Eye (tissue), 1 donor: ENCODE measurements around the gene MAB21L4.

Experiments used
- DNase-seq: peaks from one replicate; pipeline ENCODE4 v3.0.0-alpha.2; 2015

The MAB21L4 gene

GRCh38 chr2:240892925-240893324 is 3.0 kb downstream of the MAB21L4 start:
- DNase-seq, result no peak

DNA sequence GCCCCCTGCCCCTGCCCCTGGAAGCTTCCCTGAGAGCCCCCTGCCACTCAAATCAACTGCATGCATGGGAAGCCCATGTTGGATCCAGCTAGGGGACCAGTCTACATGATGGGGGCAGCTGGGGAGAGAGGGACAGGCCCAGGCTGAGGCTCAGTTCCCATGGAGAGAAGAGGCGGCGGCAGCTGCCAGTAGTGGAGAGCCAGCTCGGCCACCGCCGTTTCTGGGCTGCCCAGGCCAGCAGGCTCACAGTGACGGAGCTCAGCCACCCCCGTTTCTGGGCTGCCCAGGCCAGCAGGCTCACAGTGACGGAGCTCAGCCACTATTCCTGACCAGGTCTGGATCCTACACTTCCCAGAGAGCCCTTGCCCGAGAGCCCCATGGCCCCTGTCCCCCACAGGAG is 3.6 kb downstream of the MAB21L4 start:
- DNase-seq, result no peak

DNA sequence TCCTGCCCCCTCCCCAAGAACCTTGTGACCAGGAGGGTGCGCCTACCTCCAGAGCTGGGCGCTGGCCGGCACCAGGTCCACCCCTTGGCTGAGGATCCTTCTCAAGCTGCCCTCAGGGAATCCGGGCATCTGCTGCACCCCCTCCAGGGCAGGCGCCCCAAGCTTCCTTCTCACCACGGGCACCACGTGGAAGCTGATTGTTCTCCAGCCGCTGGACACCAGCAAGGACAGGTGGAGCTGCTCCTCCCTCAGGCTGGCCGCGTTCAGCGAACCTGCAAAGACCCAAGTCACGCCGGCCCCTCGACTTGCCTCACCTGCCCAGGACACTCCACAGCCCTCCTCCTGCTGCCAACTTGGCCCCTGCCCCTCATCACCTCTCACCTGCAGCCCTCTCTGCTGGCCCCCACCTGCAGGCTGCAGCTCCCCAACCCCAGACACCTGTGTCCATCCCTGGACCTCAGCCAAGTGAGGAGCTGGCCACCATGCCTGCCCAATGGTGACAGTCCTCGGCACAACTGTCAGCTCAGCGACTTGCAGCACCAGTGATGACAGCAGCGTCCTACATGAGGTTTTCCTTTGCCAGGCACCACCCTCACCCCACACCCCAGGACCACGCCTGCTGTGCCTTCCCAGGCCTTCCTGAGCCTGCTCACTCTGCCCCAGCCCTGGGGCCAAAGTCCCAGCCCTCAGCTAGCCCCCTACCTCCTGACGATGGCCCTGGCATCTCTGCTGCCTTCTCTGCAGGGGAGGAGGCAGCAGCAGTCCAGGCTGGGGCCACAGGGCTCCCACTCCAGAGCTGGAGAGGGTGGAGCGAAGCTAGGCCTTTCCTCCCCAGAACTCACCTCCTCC is 4.2 kb downstream of the MAB21L4 start:
- DNase-seq, result no peak

GRCh38 chr2:240890691-240891090 is 5.3 kb downstream of the MAB21L4 start:
- DNase-seq, result no peak

DNA sequence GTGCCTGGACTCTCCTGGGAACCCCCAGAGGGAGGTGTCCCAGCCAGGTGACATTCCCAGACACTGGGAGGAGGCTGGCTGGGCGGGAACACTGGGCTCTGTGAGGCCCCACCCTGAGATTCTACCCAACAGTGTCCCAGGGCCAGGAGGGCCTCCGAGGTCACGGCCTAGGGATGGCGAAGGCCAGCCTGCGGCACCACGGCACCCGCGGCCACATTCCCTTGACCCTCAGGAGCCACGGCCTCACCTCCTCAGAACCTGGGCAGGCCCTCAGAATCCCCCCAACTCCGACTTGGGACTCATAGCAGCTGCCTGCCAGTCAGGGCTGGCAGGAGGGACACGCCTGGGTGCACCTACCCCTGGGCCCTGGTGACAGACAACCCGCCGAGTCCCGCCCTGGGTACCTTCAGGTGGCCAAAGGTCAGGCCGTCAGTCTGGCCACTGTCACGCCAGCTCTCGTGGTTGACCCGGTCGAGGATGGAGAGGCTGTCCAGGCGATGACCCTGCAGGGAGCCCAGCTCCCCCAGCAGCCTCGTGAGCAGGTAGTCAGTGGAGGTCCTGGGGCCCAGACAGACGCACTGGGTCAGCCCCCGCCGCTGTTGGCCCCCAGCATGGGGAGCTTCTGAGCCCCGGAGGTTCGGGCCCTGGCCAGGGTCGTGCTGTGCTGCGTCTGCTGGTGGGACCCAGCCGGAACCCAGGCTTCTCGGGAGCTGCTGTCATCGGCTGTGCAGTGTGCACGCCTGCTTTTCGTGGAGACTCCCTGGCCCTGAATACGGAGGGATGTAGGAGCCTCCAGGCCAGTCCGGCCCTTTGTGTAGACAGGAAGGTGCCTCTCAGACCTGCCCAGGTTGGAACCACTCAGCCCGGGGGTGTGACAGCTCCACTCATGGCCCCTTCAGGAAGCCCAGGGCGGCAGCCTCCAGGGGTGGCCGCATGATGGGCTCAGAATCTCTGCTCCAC is 6.1 kb downstream of the MAB21L4 start:
- DNase-seq, result no peak

- no peak for DNase-seq
Observed at GRCh38 chr2:240888890-240889573, 6.9 kb downstream of the MAB21L4 start.

GRCh38 chr2:240888130-240888889 is 7.6 kb downstream of the MAB21L4 start:
- DNase-seq, result no peak

DNA sequence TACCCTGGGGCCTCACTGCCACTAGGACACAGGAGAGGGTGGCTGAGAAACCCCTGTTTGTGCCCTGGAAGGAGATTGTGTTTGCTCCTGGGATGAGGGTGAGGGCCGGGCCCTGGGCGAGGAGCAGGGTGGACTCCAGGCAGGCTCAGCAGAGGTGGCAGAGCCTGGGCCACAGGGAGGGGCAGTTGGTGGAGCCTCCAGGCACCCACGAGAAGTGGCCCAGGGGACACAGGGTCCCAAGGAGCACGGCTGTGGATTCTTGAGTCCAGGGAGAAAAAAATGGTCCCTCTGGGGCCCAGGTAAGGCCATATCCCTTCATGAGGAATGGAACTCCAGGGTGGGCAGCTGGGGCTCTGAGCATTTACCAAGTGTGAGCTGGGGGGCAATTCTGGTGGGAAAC is 8.3 kb downstream of the MAB21L4 start:
- DNase-seq, result no peak

- DNase-seq, result no peak
Observed at GRCh38 chr2:240886678-240887609, 9.0 kb downstream of the MAB21L4 start.

DNA sequence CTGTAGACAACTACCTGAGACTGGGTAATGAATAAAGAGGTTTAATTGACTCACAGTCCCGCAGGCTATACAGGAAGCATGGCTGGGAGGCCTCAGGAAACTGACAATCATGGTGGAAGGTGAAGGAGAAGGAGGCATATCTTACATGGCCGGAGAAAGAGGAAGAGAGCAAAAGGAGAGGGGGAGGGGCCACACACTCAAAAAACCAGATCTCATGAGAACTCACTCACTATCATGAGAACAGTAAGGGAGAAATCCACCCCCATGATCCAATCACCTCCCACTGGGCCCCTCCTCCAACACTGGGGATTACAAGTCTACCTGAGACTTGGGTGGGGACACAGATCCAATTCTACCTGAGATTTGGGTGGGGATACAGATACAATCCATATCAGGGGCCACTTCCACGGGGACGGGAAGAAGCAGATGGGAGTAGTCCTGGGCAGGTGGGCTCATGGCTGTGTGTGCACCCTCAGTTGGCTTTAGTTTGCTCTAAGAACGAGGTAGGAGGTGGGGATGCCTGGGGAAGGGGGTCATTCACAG is 9.9 kb downstream of the MAB21L4 start:
- no peak for DNase-seq

DNA sequence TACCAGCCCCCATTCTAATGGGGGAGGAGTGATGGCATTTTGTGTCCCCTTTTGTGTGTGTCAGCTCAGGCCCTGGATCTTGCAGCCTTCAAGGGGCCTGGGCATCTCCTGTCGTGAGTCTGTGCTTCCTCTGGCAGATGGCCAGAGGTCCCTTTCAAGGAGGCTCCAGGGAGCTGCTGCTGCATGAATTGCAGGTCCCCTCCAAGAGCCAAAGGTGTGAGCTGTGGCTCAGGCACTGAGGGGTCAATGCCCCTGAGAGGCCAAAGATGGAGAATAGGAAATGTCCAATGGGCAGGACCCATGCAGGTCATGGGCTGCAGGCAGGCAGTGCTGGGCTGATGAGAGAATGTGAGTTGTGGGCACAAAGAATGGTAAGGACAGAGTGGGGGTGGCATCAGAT is 10.4 kb downstream of the MAB21L4 start:
- no peak for DNase-seq

DNA sequence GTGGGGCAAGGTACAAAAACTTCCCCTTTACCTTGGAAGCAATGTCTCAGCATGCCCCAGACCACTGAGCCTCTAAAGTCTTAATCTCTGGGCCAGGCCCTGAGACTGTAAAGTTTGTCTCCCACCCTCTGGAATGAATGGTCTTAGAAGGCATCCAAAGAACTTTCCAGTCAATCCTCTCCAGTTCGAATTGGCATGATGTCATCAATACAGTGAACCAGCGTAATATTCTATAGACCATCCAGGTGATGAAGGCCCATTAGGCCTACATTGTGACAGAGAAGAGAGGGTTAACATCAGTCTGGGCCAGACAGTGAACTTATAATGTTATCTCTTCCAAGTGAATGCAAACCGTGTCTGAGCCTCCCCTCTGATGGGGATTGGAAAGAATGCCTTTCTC is 11.2 kb downstream of the MAB21L4 start:
- DNase-seq, result no peak

GRCh38 chr2:240884221-240884620 is 11.7 kb downstream of the MAB21L4 start:
- no peak for DNase-seq

DNA sequence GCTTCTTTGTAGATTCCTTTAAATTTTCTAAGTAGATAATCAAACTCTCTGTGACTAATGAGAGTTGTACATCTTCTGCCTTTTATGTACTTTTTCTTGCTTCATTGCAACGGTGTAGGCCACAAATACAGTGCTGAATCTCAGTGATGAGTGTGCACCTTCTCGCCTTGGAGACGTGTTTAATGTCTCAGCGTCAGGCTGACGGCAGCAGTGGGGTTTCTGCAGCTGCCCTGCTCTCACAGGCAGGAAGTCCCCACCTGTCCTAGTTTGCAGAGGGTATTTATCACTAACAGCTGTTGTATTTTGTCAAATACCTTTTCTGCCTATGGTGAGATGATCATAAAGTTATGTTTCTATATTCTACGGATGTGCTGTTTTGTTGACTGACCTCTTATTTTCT is 14.0 kb downstream of the MAB21L4 start:
- no peak for DNase-seq

DNA sequence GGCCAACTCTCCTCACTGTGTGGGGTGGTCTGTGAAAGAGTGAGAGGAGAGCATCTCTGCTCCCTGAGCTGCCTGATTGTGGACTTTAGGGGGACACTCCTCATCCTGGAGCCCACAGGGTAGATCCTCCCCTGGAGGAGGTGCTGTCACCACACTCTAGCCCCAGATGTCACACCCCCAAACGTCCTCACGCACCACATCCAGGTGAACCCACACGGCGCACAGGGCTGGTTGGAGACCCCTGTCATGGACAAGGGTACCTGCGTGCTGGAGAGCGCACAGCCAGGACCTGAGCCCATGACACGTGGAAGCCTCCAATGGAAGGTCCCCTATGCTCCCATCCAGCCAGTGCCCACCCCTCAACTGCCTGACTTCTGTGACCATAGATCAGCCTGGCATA is 16.9 kb downstream of the MAB21L4 start:
- DNase-seq, result no peak

DNA sequence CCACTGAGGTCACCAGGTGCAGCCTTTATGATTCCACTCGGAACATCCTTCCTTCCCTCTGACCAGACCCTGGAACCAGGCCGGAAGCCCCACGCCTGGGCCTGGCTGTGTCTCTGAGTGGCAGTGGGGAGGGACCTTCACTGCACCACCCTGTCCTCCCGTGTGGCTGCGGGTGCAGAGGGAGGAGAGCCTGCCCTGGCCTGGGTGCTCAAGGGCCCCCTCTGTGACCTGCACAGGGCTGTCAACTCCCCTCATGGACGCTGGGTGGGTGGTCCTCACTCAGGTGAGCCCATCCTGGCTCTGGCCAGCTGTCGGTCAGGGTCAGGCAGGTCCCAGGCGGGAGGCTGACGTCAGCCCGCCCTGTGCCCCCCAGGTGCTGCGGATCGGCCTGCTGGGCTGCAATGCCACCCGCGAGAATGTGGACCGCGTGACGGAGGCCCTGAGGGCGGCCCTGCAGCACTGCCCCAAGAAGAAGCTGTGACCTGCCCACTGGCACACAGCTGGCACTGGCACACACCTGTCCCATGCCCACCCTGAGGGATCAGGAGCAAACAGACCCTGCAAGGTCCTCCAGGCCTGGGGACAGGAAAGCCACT is 17.5 kb downstream of the MAB21L4 start:
- no peak for DNase-seq

DNA sequence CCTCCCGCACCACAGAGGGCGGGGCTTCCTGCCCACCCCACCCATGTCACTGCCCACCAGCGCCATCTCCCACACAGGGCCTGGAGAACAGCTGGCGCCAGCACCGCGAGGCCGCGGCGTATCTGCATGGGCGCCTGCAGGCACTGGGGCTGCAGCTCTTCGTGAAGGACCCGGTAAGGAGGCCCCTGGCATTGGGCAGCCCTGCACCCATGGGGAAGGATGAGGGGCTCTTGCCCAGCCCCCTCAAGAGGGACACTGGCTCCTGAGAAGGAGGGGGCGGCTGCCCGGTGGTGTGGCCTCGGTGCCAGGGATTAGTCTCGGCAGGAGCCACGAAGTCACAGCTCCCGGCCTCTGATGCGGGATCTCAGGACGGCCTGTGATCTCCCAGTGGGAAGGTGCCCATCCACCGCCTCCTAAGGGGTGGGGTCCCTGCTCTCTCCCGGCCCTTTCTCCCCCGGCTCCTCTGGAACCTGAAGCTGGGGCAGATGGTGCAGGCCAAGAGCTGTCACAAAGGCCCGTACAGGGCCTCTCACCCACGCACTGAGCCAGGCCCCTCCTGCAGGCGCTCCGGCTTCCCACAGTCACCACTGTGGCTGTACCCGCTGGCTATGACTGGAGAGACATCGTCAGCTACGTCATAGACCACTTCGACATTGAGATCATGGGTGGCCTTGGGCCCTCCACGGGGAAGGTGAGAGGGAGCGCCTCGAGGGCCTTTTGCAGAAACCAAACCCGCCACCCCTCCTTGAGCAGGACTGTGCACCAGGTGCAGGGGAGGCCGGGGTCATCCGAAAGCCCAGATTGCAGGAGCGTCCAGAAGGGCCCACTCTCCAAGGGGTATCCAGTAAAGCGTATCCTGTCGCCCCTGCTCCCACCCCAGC is 18.3 kb downstream of the MAB21L4 start:
- DNase-seq, result no peak

GRCh38 chr2:240876475-240877251 is 19.3 kb downstream of the MAB21L4 start:
- DNase-seq, result no peak

DNA sequence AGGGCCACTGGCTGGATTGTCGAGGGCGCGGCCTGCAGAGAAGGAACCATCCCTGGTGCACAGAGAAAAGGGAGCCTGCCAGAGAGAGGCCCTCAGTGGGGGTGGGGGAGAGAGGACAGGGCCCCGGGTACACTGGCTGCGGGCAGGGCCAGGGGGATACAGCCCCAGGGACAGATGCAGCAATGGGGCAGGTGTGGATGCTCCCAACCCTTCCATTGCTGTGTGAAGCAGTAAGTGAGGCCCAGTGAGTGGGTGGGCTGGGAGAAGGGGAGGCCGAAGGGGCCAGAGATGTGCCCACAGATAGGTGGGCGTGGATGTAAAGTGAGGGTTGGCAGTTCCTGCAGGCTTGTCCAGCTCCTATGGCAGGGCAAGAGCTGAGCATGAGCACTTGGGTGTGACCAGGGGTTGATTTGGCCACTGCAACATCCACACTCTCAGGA is 19.9 kb downstream of the MAB21L4 start:
- DNase-seq, result no peak
